ENCODE results near the gene TDRKH.

The TDRKH gene

DNA sequence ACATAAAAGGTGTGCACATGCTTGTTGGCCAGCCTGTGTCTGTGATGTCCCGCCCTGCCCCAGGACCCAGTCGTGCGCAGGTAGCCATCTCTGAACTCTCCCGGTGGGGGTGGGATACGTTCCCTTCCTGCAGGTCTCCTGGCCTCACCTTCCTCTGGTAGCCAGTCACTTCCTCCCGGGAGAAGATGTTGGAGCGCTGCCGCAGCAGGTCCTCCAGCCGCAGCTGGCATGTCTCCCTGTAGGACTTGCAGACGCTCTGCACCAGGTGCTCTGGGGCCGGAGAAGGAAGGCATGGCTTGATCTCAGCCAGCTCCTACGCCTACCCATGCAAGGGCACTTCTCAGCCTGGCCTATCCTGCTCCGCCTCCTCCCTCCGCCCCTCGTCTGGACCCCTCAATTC lies 24.1 kb upstream of the TDRKH start:
- no peak for DNase-seq
- no peaks in the 10 kb centered on the region for H3K79me2 ChIP-seq (ENCODE audit: control insufficient read depth, insufficient read depth, low read length, poor library complexity)
- no peak overlapping the region for H3K27ac ChIP-seq (ENCODE audit: low read depth, low read length)
- H3K36me3 ChIP-seq (ENCODE audit: control insufficient read depth in 1 of 2, insufficient read depth in 2 of 2, low read length in 2 of 2): no peaks in the 10 kb centered on the region
- H3K9me3 ChIP-seq (ENCODE audit: insufficient read depth, low read depth, low read length): no peaks in the 10 kb centered on the region
- no peak overlapping the region for H3K4me2 ChIP-seq (ENCODE audit: low read length)
- H2AFZ ChIP-seq (ENCODE audit: insufficient read depth, low read length, poor library complexity): no peak overlapping the region
- no peak overlapping the region for H2AK5ac ChIP-seq (ENCODE audit: low read length)
- H3K4ac ChIP-seq (ENCODE audit: low read depth, low read length): no peak overlapping the region
- WGBS (ENCODE audit: extremely low coverage, insufficient coverage, insufficient read length): no CpG with 5 or more reads among the region's 15 CpGs
- H4K8ac ChIP-seq (ENCODE audit: low read depth, low read length): no peak overlapping the region
- no peak overlapping the region for H3K9ac ChIP-seq (ENCODE audit: low read length)
- H3K18ac ChIP-seq (ENCODE audit: low read length): no peak overlapping the region
- no peak overlapping the region for H4K12ac ChIP-seq (ENCODE audit: low read depth, low read length)
- H2BK5ac ChIP-seq (ENCODE audit: low read depth, low read length, poor library complexity): no peak overlapping the region
- no peak overlapping the region for H3K14ac ChIP-seq (ENCODE audit: low read length)
- H3K27me3 ChIP-seq (ENCODE audit: insufficient read depth, low read length): no peaks in the 10 kb centered on the region
- H2BK12ac ChIP-seq (ENCODE audit: low read length): no peak overlapping the region
- no peaks in the 10 kb centered on the region for H3K4me1 ChIP-seq (ENCODE audit: control insufficient read depth in 1 of 2, insufficient read depth in 2 of 2, low read length in 2 of 2)
- H3K4me3 ChIP-seq (ENCODE audit: low read depth, low read length): peak overlapping the region; percentile 15
- no peak overlapping the region for H2BK120ac ChIP-seq (ENCODE audit: insufficient read depth, low read length, poor library complexity)
- H3K79me1 ChIP-seq (ENCODE audit: low read length): no peaks in the 10 kb centered on the region
- no peak overlapping the region for H3K23ac ChIP-seq (ENCODE audit: low read length)
- no peak overlapping the region for H4K91ac ChIP-seq (ENCODE audit: low read depth, low read length)

DNA sequence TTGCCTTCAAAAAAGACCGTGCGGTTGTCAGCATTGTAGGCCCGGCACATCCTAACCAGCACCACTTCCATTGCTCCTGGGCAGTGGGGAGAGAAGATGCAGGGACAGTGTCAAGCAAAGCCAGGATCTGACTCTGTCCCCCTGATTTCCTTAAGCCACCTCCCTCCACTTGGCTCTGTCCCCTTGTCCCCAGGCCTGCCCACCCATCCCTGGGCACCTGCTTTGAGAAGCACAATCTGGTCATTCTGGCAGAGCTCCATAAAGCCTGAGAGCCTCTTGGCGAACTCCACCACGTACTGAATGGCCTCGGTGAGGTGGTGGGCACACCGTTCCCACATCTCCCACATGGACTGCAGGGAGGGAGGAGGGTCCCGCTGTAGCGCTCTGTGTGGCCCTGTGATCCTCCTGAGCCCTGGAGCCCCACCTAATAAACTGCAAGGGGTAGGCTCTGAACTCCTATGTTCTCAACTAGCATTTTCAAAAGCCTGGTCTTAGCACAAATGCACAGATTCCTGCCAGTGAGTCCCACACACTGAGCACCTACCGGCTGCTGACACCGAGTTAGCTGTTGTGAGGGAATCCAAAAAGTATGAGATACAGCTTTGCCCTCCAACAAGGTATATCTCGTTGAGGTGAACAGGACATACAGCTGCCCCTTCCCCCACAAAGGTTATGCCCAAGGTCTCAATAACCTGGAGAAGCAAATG lies 23.1 kb upstream of the TDRKH start:
- Histone ChIP-seq H2AFZ (ENCODE audit: insufficient read depth, low read length, poor library complexity) (no peak overlapping the region), H2BK120ac (ENCODE audit: insufficient read depth, low read length, poor library complexity) (no peak overlapping the region), H3K27me3 (ENCODE audit: insufficient read depth, low read length) (no peaks in the 10 kb centered on the region), H3K79me1 (ENCODE audit: low read length) (no peaks in the 10 kb centered on the region), H2BK5ac (ENCODE audit: low read depth, low read length, poor library complexity) (no peak overlapping the region), H4K12ac (ENCODE audit: low read depth, low read length) (no peak overlapping the region), H3K27ac (ENCODE audit: low read depth, low read length) (no peak overlapping the region), H3K36me3 (ENCODE audit: control insufficient read depth in 1 of 2, insufficient read depth in 2 of 2, low read length in 2 of 2) (no peaks in the 10 kb centered on the region), H3K4me1 (ENCODE audit: control insufficient read depth in 1 of 2, insufficient read depth in 2 of 2, low read length in 2 of 2) (no peaks in the 10 kb centered on the region), H3K23ac (ENCODE audit: low read length) (no peak overlapping the region), H3K9me3 (ENCODE audit: insufficient read depth, low read depth, low read length) (no peaks in the 10 kb centered on the region), H2AK5ac (ENCODE audit: low read length) (no peak overlapping the region), H3K14ac (ENCODE audit: low read length) (no peak overlapping the region), H3K4ac (ENCODE audit: low read depth, low read length) (no peak overlapping the region), H3K18ac (ENCODE audit: low read length) (no peak overlapping the region), H3K4me2 (ENCODE audit: low read length) (no peak overlapping the region), H3K9ac (ENCODE audit: low read length) (no peak overlapping the region), H3K79me2 (ENCODE audit: control insufficient read depth, insufficient read depth, low read length, poor library complexity) (no peaks in the 10 kb centered on the region), H4K8ac (ENCODE audit: low read depth, low read length) (no peak overlapping the region), H3K4me3 (ENCODE audit: low read depth, low read length) (no peak overlapping the region), H2BK12ac (ENCODE audit: low read length) (no peak overlapping the region), H4K91ac (ENCODE audit: low read depth, low read length) (no peak overlapping the region)
- no CpG with 5 or more reads among the region's 12 CpGs for WGBS (ENCODE audit: extremely low coverage, insufficient coverage, insufficient read length)
- no peak for DNase-seq

DNA sequence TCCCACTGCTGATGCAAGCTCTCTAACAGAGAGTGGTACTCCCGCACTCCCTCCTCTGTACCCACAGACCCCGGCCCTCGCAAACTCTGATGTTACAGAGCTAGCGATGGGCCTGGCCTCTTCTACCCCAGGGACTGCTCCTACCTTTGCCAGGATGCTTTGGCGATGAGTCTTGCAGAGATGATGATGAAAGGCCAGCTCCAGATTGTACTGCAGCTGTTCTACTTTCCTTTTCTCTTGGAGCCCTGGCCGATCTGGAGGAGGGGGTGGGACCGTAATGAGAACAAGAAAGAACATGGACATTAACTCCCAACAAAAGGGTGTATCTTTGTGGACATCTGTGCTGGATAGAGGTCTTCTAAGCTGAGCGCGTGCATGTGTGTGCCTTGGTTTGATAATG lies 20.9 kb upstream of the TDRKH start:
- peak; percentile 16 to 68 for DNase-seq
- Histone ChIP-seq H3K4me3 (ENCODE audit: low read depth, low read length) (no peak overlapping the region), H3K9ac (ENCODE audit: low read length) (no peak overlapping the region), H3K4me1 (ENCODE audit: control insufficient read depth in 1 of 2, insufficient read depth in 2 of 2, low read length in 2 of 2) (no peaks in the 10 kb centered on the region), H3K4me2 (ENCODE audit: low read length) (no peak overlapping the region), H4K8ac (ENCODE audit: low read depth, low read length) (no peak overlapping the region), H2AK5ac (ENCODE audit: low read length) (no peak overlapping the region), H3K79me1 (ENCODE audit: low read length) (no peaks in the 10 kb centered on the region), H3K27ac (ENCODE audit: low read depth, low read length) (no peak overlapping the region), H3K36me3 (ENCODE audit: control insufficient read depth in 1 of 2, insufficient read depth in 2 of 2, low read length in 2 of 2) (no peaks in the 10 kb centered on the region), H3K18ac (ENCODE audit: low read length) (no peak overlapping the region), H4K12ac (ENCODE audit: low read depth, low read length) (no peak overlapping the region), H3K4ac (ENCODE audit: low read depth, low read length) (no peak overlapping the region), H3K23ac (ENCODE audit: low read length) (no peak overlapping the region), H4K91ac (ENCODE audit: low read depth, low read length) (no peak overlapping the region), H2BK120ac (ENCODE audit: insufficient read depth, low read length, poor library complexity) (no peak overlapping the region), H3K79me2 (ENCODE audit: control insufficient read depth, insufficient read depth, low read length, poor library complexity) (no peaks in the 10 kb centered on the region), H2AFZ (ENCODE audit: insufficient read depth, low read length, poor library complexity) (no peak overlapping the region), H3K9me3 (ENCODE audit: insufficient read depth, low read depth, low read length) (no peaks in the 10 kb centered on the region), H3K27me3 (ENCODE audit: insufficient read depth, low read length) (no peaks in the 10 kb centered on the region), H2BK12ac (ENCODE audit: low read length) (no peak overlapping the region), H3K14ac (ENCODE audit: low read length) (no peak overlapping the region), H2BK5ac (ENCODE audit: low read depth, low read length, poor library complexity) (no peak overlapping the region)
- WGBS (ENCODE audit: extremely low coverage, insufficient coverage, insufficient read length): no CpG with 5 or more reads among the region's 9 CpGs

DNA sequence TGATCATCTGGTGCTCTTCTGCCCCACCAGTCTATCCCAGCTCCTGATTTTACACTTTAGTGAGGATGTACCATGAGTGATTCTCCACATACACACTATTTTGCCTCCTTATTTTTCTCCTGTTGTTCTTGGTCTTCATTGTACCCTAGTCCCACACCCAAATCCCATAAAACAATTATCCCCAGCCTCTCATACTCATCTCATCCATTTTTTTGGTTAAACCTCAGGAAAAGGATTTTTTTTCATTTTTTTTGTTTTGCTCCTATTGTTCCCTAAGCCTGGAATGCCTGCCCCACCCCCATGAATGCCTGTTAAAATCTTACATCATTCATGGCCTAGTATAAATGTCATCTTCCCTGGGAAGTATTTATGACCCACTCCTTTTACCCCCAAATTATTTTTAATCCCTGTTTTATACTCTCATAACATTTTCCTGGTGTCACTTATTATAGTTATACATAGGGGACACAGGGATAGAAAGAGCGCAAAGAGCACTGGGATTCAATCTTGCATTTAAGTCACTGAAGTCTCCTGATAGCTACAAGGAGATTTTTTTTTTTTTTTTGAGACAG lies 19.8 kb upstream of the TDRKH start:
- H4K8ac ChIP-seq (ENCODE audit: low read depth, low read length): no peak overlapping the region
- no peaks in the 10 kb centered on the region for H3K27me3 ChIP-seq (ENCODE audit: insufficient read depth, low read length)
- H2BK12ac ChIP-seq (ENCODE audit: low read length): no peak overlapping the region
- H3K9me3 ChIP-seq (ENCODE audit: insufficient read depth, low read depth, low read length): no peaks in the 10 kb centered on the region
- no peak overlapping the region for H4K91ac ChIP-seq (ENCODE audit: low read depth, low read length)
- no peak overlapping the region for H2BK5ac ChIP-seq (ENCODE audit: low read depth, low read length, poor library complexity)
- no peak overlapping the region for H2AFZ ChIP-seq (ENCODE audit: insufficient read depth, low read length, poor library complexity)
- no peak overlapping the region for H3K4ac ChIP-seq (ENCODE audit: low read depth, low read length)
- no peak overlapping the region for H3K27ac ChIP-seq (ENCODE audit: low read depth, low read length)
- H2BK120ac ChIP-seq (ENCODE audit: insufficient read depth, low read length, poor library complexity): no peak overlapping the region
- no peak overlapping the region for H3K9ac ChIP-seq (ENCODE audit: low read length)
- WGBS (ENCODE audit: extremely low coverage, insufficient coverage, insufficient read length): no CpG with 5 or more reads among the region's 1 CpG
- H3K79me2 ChIP-seq (ENCODE audit: control insufficient read depth, insufficient read depth, low read length, poor library complexity): no peaks in the 10 kb centered on the region
- DNase-seq: no peak
- no peak overlapping the region for H3K4me2 ChIP-seq (ENCODE audit: low read length)
- no peaks in the 10 kb centered on the region for H3K36me3 ChIP-seq (ENCODE audit: control insufficient read depth in 1 of 2, insufficient read depth in 2 of 2, low read length in 2 of 2)
- no peak overlapping the region for H2AK5ac ChIP-seq (ENCODE audit: low read length)
- no peak overlapping the region for H3K18ac ChIP-seq (ENCODE audit: low read length)
- H3K79me1 ChIP-seq (ENCODE audit: low read length): no peaks in the 10 kb centered on the region
- no peak overlapping the region for H3K14ac ChIP-seq (ENCODE audit: low read length)
- H4K12ac ChIP-seq (ENCODE audit: low read depth, low read length): no peak overlapping the region
- H3K23ac ChIP-seq (ENCODE audit: low read length): no peak overlapping the region
- H3K4me1 ChIP-seq (ENCODE audit: control insufficient read depth in 1 of 2, insufficient read depth in 2 of 2, low read length in 2 of 2): no peaks in the 10 kb centered on the region
- H3K4me3 ChIP-seq (ENCODE audit: low read depth, low read length): no peak overlapping the region

Measured in trophoblast cell (in vitro differentiated cells and primary cell).